ENCODE measurements around the gene FASN. TPM values are rescaled to one million over a fixed set of nuclear protein-coding genes. Genes with fewer than 3 reads are reported as not detected.

The FASN gene
- total and polyA plus RNA-seq, 2 of the 13 experiments (the other 11 are each of a cell fraction or from before 2014, with no cell fraction given): 51.7 to 101 TPM

DNA sequence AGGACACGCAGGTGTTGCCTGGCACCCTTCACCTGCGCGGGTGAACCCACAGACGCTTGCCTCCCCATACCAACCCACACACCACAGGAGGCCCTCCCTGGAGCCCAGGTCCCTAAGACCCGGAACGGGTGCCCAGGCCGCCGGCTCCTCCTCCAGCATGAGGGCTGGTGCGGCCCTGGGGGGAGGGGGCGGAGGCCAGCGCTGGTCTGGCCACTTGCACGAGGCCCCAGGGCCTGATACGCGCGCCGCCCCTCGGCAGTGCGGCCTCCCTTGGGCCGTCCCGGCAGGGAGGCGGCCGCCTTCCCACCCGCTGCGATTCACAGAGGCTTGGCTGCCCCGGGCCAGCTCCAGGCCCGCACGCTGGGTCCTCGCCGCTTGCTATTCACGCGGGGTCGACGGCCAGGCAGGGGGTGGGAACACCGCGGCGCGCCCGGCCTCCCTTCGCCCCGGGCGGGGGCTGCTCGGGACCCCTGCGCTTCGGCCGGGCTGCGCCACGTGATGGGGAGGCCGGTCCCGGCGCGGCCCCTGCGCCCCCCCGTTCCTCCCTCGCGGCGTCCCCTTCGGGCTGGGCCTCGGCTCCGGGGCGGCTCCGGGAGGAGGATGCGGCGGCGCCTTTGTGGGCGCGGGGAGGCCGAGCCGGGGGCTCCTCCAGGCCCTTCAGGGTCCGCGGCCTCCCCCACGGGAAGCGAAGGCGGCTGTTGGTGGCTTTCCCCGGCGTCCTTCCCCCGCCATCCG lies 685 bp downstream of the FASN start (continued):
- TF ChIP-seq, protein P1, sequence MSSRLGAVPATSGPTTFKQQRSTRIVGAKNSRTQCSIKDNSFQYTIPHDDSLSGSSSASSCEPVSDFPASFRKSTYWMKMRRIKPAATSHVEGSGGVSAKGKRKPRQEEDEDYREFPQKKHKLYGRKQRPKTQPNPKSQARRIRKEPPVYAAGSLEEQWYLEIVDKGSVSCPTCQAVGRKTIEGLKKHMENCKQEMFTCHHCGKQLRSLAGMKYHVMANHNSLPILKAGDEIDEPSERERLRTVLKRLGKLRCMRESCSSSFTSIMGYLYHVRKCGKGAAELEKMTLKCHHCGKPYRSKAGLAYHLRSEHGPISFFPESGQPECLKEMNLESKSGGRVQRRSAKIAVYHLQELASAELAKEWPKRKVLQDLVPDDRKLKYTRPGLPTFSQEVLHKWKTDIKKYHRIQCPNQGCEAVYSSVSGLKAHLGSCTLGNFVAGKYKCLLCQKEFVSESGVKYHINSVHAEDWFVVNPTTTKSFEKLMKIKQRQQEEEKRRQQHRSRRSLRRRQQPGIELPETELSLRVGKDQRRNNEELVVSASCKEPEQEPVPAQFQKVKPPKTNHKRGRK (CRISPR knock-in tag; IDR thresholded peaks at IDR 0.05): no peak
- TF ChIP-seq ZSCAN12 (CRISPR knock-in tag; IDR thresholded peaks at IDR 0.05) (no peak; the same call in 1 of the 2 replicates), ZNF543 (CRISPR knock-in tag; IDR thresholded peaks at IDR 0.05) (no peak), ZSCAN25 (CRISPR knock-in tag; IDR thresholded peaks at IDR 0.05) (0 out of 2 replicates have a peak, but pooled peaks have one; percentile 7), ZNF652 (CRISPR knock-in tag; IDR thresholded peaks at IDR 0.05; ENCODE audit: borderline replicate concordance, low read depth) (no peak), ZNF468 (CRISPR knock-in tag; IDR thresholded peaks at IDR 0.05) (0 out of 2 replicates have a peak, but pooled peaks have one; percentile 46), ZBTB42 (CRISPR knock-in tag; IDR thresholded peaks at IDR 0.05) (no peak; the same call in 1 of the 2 replicates), ZNF776 (CRISPR knock-in tag; IDR thresholded peaks at IDR 0.05) (no peak), CENPX (CRISPR knock-in tag; IDR thresholded peaks at IDR 0.05) (no peak), SAFB2 (CRISPR knock-in tag; IDR thresholded peaks at IDR 0.05; ENCODE audit: borderline replicate concordance, low read depth) (no peak), RAD51 (IDR thresholded peaks at IDR 0.05; ENCODE audit: borderline replicate concordance) (no peak), KDM5A (IDR thresholded peaks at IDR 0.05; ENCODE audit: borderline replicate concordance, low read length) (peak; percentile 15; the same call in 1 of the 2 replicates), ZBTB21 (CRISPR knock-in tag; IDR thresholded peaks at IDR 0.05) (no peak), XBP1 (CRISPR knock-in tag; IDR thresholded peaks at IDR 0.05) (no peak), ZNF382 (CRISPR knock-in tag; IDR thresholded peaks at IDR 0.05; ENCODE audit: borderline replicate concordance) (no peak), ATF1 (CRISPR knock-in tag; IDR thresholded peaks at IDR 0.05) (no peak), KLF9 (CRISPR knock-in tag; IDR thresholded peaks at IDR 0.05; ENCODE audit: low read depth) (no peak), NFATC3 (CRISPR knock-in tag; IDR thresholded peaks at IDR 0.05) (no peak), ZNF296 (CRISPR knock-in tag; conservative IDR thresholded peaks at IDR 0.05) (no peak), RFX1 (IDR thresholded peaks at IDR 0.05) (no peak), ZNF775 (CRISPR knock-in tag; IDR thresholded peaks at IDR 0.05; ENCODE audit: borderline replicate concordance) (no peak), MIXL1 (CRISPR knock-in tag; IDR thresholded peaks at IDR 0.05) (no peak), ZNF577 (CRISPR knock-in tag; IDR thresholded peaks at IDR 0.05; ENCODE audit: borderline replicate concordance, low read depth) (no peak)
- TF ChIP-seq, protein P2, sequence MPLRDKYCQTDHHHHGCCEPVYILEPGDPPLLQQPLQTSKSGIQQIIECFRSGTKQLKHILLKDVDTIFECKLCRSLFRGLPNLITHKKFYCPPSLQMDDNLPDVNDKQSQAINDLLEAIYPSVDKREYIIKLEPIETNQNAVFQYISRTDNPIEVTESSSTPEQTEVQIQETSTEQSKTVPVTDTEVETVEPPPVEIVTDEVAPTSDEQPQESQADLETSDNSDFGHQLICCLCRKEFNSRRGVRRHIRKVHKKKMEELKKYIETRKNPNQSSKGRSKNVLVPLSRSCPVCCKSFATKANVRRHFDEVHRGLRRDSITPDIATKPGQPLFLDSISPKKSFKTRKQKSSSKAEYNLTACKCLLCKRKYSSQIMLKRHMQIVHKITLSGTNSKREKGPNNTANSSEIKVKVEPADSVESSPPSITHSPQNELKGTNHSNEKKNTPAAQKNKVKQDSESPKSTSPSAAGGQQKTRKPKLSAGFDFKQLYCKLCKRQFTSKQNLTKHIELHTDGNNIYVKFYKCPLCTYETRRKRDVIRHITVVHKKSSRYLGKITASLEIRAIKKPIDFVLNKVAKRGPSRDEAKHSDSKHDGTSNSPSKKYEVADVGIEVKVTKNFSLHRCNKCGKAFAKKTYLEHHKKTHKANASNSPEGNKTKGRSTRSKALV (CRISPR knock-in tag; IDR thresholded peaks at IDR 0.05): no peak
- TF ChIP-seq, protein P3, sequence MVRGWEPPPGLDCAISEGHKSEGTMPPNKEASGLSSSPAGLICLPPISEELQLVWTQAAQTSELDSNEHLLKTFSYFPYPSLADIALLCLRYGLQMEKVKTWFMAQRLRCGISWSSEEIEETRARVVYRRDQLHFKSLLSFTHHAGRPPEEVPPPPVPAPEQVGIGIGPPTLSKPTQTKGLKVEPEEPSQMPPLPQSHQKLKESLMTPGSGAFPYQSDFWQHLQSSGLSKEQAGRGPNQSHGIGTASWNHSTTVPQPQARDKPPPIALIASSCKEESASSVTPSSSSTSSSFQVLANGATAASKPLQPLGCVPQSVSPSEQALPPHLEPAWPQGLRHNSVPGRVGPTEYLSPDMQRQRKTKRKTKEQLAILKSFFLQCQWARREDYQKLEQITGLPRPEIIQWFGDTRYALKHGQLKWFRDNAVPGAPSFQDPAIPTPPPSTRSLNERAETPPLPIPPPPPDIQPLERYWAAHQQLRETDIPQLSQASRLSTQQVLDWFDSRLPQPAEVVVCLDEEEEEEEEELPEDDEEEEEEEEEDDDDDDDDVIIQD (CRISPR knock-in tag; IDR thresholded peaks at IDR 0.05; ENCODE audit: low read depth): no peak
- TF ChIP-seq, protein P4, sequence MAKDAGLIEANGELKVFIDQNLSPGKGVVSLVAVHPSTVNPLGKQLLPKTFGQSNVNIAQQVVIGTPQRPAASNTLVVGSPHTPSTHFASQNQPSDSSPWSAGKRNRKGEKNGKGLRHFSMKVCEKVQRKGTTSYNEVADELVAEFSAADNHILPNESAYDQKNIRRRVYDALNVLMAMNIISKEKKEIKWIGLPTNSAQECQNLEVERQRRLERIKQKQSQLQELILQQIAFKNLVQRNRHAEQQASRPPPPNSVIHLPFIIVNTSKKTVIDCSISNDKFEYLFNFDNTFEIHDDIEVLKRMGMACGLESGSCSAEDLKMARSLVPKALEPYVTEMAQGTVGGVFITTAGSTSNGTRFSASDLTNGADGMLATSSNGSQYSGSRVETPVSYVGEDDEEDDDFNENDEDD (CRISPR knock-in tag; IDR thresholded peaks at IDR 0.05; ENCODE audit: borderline replicate concordance): peak; percentile 60; the same call in 1 of the 2 replicates

Measured in HepG2 (cell line).